Progenitor cell of endocrine pancreas (in vitro differentiated cells): Measurements from ENCODE around the gene GRK5. TPM values are rescaled to one million over a fixed set of nuclear protein-coding genes. Genes with fewer than 3 reads are reported as not detected.

Experiments
- DNase-seq: peaks from one replicate; pipeline ENCODE4 v3.0.0; 2021; ENCODE audit warnings: low spot score; ENCODE audit not compliant: unreplicated experiment
- H3K27ac Mint-ChIP-seq: 2 replicates; pipeline ENCODE4 v1.8.0; 2021; ENCODE audit warnings: mild to moderate bottlenecking, moderate library complexity, mixed read lengths
- H3K27me3 Mint-ChIP-seq: 2 replicates; pipeline ENCODE4 v1.8.0; 2021; ENCODE audit warnings: mixed read lengths
- H3K36me3 Mint-ChIP-seq: 2 replicates; pipeline ENCODE4 v1.8.0; 2022; ENCODE audit warnings: mixed read lengths; ENCODE audit not compliant: insufficient read depth
- H3K4me1 Mint-ChIP-seq: 2 replicates; pipeline ENCODE4 v1.8.0; 2021; ENCODE audit warnings: low read depth, mixed read lengths
- H3K4me3 Mint-ChIP-seq: 2 replicates; pipeline ENCODE4 v1.8.0; 2021; ENCODE audit warnings: low read depth, mild to moderate bottlenecking, moderate library complexity, mixed read lengths
- H3K9me3 Mint-ChIP-seq: 2 replicates; pipeline ENCODE4 v1.8.0; 2021; ENCODE audit warnings: low read depth, mixed read lengths
- total RNA-seq: library from RNA; stranded (reverse); gene quantifications from 2 replicates; pipeline ENCODE4 v1.2.1, GENCODE V29; 2021
- TF ChIP-seq, protein P1 (sequence below): fragments of 200-600 bp; sonication (generic); IDR thresholded peaks from one replicate; pipeline ENCODE4 v1.5.0; 2021; ENCODE audit warnings: antibody characterized with exemption, mild to moderate bottlenecking; ENCODE audit not compliant: unreplicated experiment

Gene GRK5
- total RNA-seq, 1 donor from 2014 or later: 21.6 TPM

DNA sequence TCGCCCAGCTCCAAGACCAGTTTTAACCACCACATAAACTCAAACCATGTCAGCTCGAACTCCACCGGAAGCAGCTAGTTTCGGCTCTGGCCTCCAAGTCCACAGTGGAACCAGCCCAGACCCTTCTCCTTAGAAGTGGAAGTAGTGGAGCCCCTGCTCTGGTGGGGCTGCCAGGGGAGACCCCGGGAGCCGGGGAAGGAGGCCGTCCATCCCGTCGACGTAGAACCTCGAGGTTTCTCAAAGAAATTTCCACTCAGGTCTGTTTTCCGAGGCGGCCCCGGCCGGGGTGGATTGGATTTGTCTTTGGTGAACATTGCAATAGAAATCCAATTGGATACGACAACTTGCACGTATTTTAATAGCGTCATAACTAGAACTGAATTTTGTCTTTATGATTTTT lies 247.6 kb downstream of the GRK5 start:
- peaks cover 2% of the 10 kb centered on the region for H3K36me3 Mint-ChIP-seq
- DNase-seq: no peak
- no peaks in the 10 kb centered on the region for H3K27me3 Mint-ChIP-seq
- TF ChIP-seq, protein P1, sequence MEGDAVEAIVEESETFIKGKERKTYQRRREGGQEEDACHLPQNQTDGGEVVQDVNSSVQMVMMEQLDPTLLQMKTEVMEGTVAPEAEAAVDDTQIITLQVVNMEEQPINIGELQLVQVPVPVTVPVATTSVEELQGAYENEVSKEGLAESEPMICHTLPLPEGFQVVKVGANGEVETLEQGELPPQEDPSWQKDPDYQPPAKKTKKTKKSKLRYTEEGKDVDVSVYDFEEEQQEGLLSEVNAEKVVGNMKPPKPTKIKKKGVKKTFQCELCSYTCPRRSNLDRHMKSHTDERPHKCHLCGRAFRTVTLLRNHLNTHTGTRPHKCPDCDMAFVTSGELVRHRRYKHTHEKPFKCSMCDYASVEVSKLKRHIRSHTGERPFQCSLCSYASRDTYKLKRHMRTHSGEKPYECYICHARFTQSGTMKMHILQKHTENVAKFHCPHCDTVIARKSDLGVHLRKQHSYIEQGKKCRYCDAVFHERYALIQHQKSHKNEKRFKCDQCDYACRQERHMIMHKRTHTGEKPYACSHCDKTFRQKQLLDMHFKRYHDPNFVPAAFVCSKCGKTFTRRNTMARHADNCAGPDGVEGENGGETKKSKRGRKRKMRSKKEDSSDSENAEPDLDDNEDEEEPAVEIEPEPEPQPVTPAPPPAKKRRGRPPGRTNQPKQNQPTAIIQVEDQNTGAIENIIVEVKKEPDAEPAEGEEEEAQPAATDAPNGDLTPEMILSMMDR: no peak
- no peak overlapping the region for H3K27ac Mint-ChIP-seq
- no peaks in the 10 kb centered on the region for H3K9me3 Mint-ChIP-seq
- H3K4me1 Mint-ChIP-seq: no peaks in the 10 kb centered on the region
- H3K4me3 Mint-ChIP-seq: no peak overlapping the region

DNA sequence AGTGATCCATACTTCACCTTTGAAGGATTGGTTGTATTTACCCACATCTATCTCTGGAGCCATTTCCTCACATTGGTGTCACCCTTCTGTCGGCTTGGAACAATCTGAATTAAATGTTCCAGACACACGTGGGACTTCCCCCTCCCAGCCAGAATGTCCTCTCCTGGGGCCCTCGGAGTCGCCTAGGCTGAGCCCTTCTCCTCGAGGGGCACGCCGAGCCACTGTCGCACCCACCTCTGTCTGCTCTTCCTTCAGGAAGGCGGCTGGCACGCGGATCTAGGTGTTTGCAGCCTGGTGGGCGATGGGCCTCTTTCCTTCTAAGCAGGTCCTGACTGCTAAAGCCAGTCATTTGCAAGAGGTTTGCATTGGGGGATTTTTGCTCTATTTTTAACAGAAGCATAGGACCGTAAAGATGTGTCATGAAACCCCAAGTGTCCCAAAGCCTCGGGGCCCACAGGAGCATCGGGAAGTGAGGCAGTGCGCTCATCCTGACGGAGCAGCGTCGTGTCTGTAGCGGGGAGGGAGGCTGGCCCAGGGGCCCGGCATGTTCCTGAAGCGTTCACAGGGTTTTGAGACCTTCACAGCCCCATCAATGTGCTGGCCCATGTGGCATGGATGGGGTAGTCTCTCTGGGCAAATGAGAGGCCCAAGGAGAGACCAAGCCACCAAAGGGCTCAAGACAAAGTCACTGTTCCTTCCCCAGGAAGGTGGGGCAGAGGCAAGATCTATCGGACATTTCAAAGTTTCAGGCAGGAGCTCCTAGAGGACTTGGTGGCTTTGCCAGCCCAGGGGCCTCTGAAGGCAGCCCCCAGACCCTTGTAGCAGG lies 248.5 kb downstream of the GRK5 start:
- Mint-ChIP-seq H3K27me3 (no peaks in the 10 kb centered on the region), H3K4me1 (no peaks in the 10 kb centered on the region), H3K9me3 (no peaks in the 10 kb centered on the region), H3K36me3 (peaks cover 2% of the 10 kb centered on the region), H3K4me3 (no peak overlapping the region), H3K27ac (no peak overlapping the region)
- no peak for DNase-seq
- TF ChIP-seq, protein P1: no peak

DNA sequence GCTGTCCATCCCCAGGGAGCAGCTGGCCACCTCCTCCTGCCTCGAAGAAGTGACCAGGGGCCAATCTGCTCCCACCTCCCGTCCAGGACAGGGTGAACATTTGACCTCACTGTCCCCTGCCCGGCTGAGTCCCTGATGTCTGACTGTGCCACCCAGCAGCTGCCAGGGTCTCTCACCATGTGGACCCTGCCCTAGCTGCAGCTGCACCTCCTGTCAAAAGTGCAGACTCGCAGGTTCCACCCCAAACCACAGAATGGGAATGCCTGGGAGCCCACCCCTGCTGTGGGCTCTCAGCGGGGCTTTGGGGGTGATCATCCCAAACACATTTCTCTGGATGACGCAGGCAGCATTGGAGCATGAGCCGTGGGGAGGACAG lies 249.1 kb downstream of the GRK5 start:
- Mint-ChIP-seq H3K4me3 (no peak overlapping the region), H3K36me3 (peaks cover 2% of the 10 kb centered on the region), H3K27ac (no peak overlapping the region), H3K9me3 (no peaks in the 10 kb centered on the region), H3K27me3 (no peaks in the 10 kb centered on the region), H3K4me1 (no peaks in the 10 kb centered on the region)
- TF ChIP-seq, protein P1: no peak
- no peak for DNase-seq

DNA sequence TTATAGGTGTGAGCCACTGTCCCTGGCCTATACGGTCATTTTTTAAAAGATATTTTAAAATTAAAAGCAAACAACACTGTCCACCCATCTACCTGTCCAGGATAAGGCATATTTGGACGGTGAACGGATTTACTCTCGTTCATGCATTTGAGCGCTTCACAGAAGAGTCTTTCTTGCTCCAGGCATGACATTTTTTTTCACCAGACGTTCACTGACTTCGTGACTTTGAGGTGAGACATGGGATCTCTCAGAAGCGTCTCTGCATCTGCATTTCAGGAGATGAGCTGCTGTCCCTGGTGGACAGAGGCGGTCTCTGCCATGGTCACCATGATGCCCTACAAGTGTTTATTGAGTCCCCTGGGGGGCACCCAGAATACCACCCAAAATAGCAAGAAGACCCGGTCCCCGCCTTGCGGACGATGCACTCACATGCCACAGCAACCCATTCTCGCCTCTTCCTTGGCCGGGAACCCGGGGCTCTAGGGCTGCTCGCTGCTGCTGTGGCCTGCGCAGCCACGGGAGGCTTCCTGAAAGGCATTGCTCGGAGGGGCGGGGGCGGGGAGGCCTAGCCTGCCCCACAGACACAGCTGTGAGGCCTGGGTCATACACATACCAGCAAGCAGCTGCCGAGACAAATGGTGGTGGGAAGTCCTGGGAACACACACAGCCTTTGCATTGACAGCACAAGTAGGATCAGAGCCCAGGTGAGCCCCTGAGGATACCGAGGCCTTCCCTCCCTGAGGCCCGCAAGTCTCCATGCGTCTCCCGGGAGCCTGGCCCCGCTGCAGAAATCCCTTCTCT lies 250.8 kb downstream of the GRK5 start:
- DNase-seq: no peak
- H3K4me3 Mint-ChIP-seq: no peak overlapping the region
- H3K9me3 Mint-ChIP-seq: peaks cover 8% of the 10 kb centered on the region
- no peak overlapping the region for H3K27ac Mint-ChIP-seq
- peaks cover 2% of the 10 kb centered on the region for H3K36me3 Mint-ChIP-seq
- TF ChIP-seq, protein P1: no peak
- peaks cover 5% of the 10 kb centered on the region for H3K27me3 Mint-ChIP-seq
- peaks cover 2% of the 10 kb centered on the region for H3K4me1 Mint-ChIP-seq

DNA sequence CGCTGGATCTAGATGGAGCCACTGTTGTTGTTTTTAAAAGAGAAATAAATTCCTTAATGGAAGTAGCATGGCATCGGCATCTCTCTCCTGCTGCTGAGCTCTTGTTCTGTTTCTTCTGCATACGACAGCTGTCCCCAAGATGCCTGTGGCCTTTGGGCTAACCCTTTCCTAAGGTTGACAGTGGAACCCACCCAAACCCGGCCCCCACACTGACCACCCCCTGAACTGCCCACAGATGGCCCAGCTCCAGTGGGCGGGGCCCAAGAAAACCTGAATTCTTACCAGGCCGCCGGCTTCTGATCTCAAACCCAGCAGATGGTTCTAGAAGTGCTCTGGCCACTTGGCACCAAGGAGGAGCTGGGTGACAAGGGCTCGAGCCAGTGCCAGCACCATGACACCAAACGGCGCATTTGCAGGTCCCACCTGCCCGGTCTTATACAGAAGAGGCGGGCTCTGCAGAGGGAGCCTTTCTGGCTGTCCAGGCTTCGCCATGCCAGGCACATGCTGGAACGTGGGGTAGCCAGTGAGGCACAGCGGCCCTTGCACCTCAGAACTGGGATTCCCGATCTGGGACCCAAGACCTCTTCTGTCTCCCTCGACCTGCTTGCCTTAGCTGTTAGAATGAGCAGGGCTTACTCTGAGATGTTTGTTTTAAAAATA lies 252.4 kb downstream of the GRK5 start:
- peaks cover 2% of the 10 kb centered on the region for H3K4me1 Mint-ChIP-seq
- H3K9me3 Mint-ChIP-seq: peaks cover 11% of the 10 kb centered on the region
- peaks cover 5% of the 10 kb centered on the region for H3K27me3 Mint-ChIP-seq
- H3K4me3 Mint-ChIP-seq: no peak overlapping the region
- TF ChIP-seq, protein P1: no peak
- DNase-seq: no peak
- no peak overlapping the region for H3K27ac Mint-ChIP-seq
- peaks cover 1% of the 10 kb centered on the region for H3K36me3 Mint-ChIP-seq
